ENCODE measurements around the gene PSME2. TPM values are rescaled to one million over a fixed set of nuclear protein-coding genes. Genes with fewer than 3 reads are reported as not detected.

The PSME2 gene
- total RNA-seq, 2 experiments from 2014 or later = 81.7 to 83.2 TPM

DNA sequence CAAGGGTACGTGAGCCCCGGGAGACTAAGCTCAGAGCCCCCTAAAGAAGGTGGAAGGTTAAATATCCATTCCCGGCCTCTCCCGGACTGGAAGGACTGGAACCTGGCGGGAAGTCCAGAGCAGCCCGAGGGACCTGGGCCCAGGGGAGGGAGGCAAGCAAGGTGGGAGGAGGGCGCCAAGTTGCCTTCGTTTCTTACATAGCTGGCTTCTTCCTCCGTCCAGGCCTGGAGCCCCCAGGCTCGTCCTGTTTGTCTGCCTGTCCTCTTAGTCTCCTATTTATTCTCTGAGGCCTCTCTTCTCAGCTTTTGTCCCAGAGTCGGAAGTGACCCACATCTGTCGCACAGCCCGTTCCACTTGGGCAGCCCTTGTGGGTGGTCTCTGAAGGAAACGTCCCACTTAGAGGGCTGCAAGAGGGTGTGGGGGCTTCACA is 51.6 kb downstream of the PSME2 start:
- DNase-seq = peak in 2 of 14 experiments; percentile 11 to 34
- Mint-ChIP-seq H3K27ac (peak overlapping the region; percentile 90), H3K4me1 (ENCODE audit: low read depth) (peaks cover 37% of the 10 kb centered on the region), H3K36me3 (ENCODE audit: low read depth) (peaks cover 21% of the 10 kb centered on the region), H3K27me3 (no peaks in the 10 kb centered on the region), H3K9me3 (no peaks in the 10 kb centered on the region), H3K4me3 (peak overlapping the region; percentile 97)
- H3K9me3 ChIP-seq (ENCODE audit: control insufficient read depth in 1 of 2, insufficient read depth in 1 of 2, low read length in 2 of 2) = no peaks in the 10 kb centered on the region
- H3K27ac ChIP-seq (ENCODE audit: low read depth in 1 of 2, low read length in 2 of 2) = peak overlapping the region; percentile 71 to 78
- POLR2A ChIA-PET = interaction anchor here (1.0 to 8.5 kb wide), 14 partner anchors 10 to 774 kb away, joined by 3 to 89 read pairs (median 10); partner anchors contain the start of genes CHMP4A, DCAF11, DHRS1 and EMC9
- no peaks in the 10 kb centered on the region for H3K27me3 ChIP-seq (ENCODE audit: control insufficient read depth in 1 of 2, insufficient read depth in 2 of 2, low read length in 2 of 2)
- CTCF ChIA-PET = interaction anchor here (1.9 to 7.3 kb wide), 2 partner anchors 13 kb away, joined by 7 to 63 read pairs; no protein-coding TSS in a partner anchor
- no peak for TF ChIP-seq CTCF (IDR thresholded peaks at IDR 0.05)
- ATAC-seq (ENCODE audit: poor library complexity) = no peak
- peak overlapping the region; percentile 97 for H3K4me3 ChIP-seq (ENCODE audit: low read length)
- H3K4me1 ChIP-seq (ENCODE audit: insufficient read depth, low read length) = peaks cover 29% of the 10 kb centered on the region
- intact Hi-C loops (cut with DNase I, micrococcal nuclease) = loop anchor here (1.0 to 10.0 kb wide), 4 partner anchors 14 to 120 kb away; no protein-coding TSS in a partner anchor
- H3K36me3 ChIP-seq (ENCODE audit: insufficient read depth, low read length) = peaks cover 20% of the 10 kb centered on the region

GRCh38 chr14:24093901-24094840 is 52.2 kb downstream of the PSME2 start, which contains the start of gene PCK2:
Gene PCK2, plus strand, starts transcription at chr14:24094311. Its CDS starts 95 bp downstream, at chr14:24094406.
- peak within 1 kb of the TSS; percentile 97 for H3K4me3 Mint-ChIP-seq
- Histone ChIP-seq H3K27ac (ENCODE audit: low read depth in 1 of 2, low read length in 2 of 2) (peak within 1 kb of the TSS; percentile 71 to 78), H3K9me3 (ENCODE audit: control insufficient read depth in 1 of 2, insufficient read depth in 1 of 2, low read length in 2 of 2) (no peaks in the 10 kb centered on the region), H3K27me3 (ENCODE audit: control insufficient read depth in 1 of 2, insufficient read depth in 2 of 2, low read length in 2 of 2) (no peaks in the 10 kb centered on the region), H3K4me1 (ENCODE audit: insufficient read depth, low read length) (peaks cover 29% of the 10 kb centered on the region), H3K4me3 (ENCODE audit: low read length) (peak within 1 kb of the TSS; percentile 97), H3K36me3 (ENCODE audit: insufficient read depth, low read length) (peaks cover 13% of the 10 kb centered on the region)
- ATAC-seq (ENCODE audit: poor library complexity) (peak; percentile 77), DNase-seq (peak; percentile 53 to 82 (median 67))
- H3K9me3 Mint-ChIP-seq = no peaks in the 10 kb centered on the region
- peak within 1 kb of the TSS; percentile 90 for H3K27ac Mint-ChIP-seq
- ChIA-PET CTCF (interaction anchor here (1.9 to 7.3 kb wide), 2 partner anchors 13 to 14 kb away, joined by 7 to 63 read pairs; no protein-coding TSS in a partner anchor), POLR2A (interaction anchor here (1.1 to 8.5 kb wide), 15 partner anchors 10 to 773 kb away, joined by 3 to 89 read pairs (median 10); partner anchors contain the start of genes CHMP4A, DCAF11, DHRS1 and EMC9)
- H3K27me3 Mint-ChIP-seq = no peaks in the 10 kb centered on the region
- peaks cover 37% of the 10 kb centered on the region for H3K4me1 Mint-ChIP-seq (ENCODE audit: low read depth)
- intact Hi-C loops (cut with DNase I, micrococcal nuclease) = loop anchor here (1.0 to 10.0 kb wide), 4 partner anchors 15 to 119 kb away; no protein-coding TSS in a partner anchor
- H3K36me3 Mint-ChIP-seq (ENCODE audit: low read depth) = peaks cover 15% of the 10 kb centered on the region
- TF ChIP-seq CTCF (IDR thresholded peaks at IDR 0.05) = no peak

Small RNA genes within 50 kb of the gene (microRNA-seq; reads per million reads assigned to microRNA genes)
- not detected for gene MIR7703 (ENCODE audit: borderline microRNAs expressed, borderline replicate concordance)

Other genes starting within 250 kb of the PSME2 start
- 1 to 10 TPM; 6.6 to 6.7 TPM for gene DHRS4, start 192.8 kb downstream of the PSME2 start, total RNA-seq
- 1 to 10 TPM; 8.3 to 8.7 TPM for gene DHRS4L2, start 157.7 kb downstream of the PSME2 start, total RNA-seq
- under 1 TPM; 0.05 to 0.11 TPM for gene CARMIL3, start 94.6 kb downstream of the PSME2 start, total RNA-seq
- gene CPNE6, start 75.0 kb downstream of the PSME2 start, total RNA-seq = not detected
- gene PCK2, start 52.3 kb downstream of the PSME2 start, total RNA-seq = 1 to 10 TPM; 5.2 to 7.4 TPM
- gene DCAF11, start 31.8 kb downstream of the PSME2 start, total RNA-seq = 10 to 100 TPM; 74.8 to 75.3 TPM
- gene NRL, start 31.7 kb downstream of the PSME2 start, total RNA-seq = 1 to 10 TPM; 1.6 to 1.9 TPM
- gene FITM1, start 16.0 kb downstream of the PSME2 start, total RNA-seq = 1 to 10 TPM; 1.5 to 1.7 TPM
- 100 to 1,000 TPM; 166 to 171 TPM for gene PSME1, start 10.4 kb downstream of the PSME2 start, total RNA-seq
- gene EMC9, start 5.0 kb downstream of the PSME2 start, total RNA-seq = 10 to 100 TPM; 11.8 to 13.1 TPM
- 10 to 100 TPM; 46.0 to 57.8 TPM for gene RNF31, start 888 bp upstream of the PSME2 start, total RNA-seq
- 100 to 1,000 TPM; 248 to 262 TPM for gene IRF9, start 14.7 kb upstream of the PSME2 start, total RNA-seq
- gene REC8, start 25.5 kb upstream of the PSME2 start, total RNA-seq = 100 to 1,000 TPM; 105 to 107 TPM
- gene IPO4, start 42.2 kb upstream of the PSME2 start, total RNA-seq = 10 to 100 TPM; 36.6 to 37.9 TPM
- gene TM9SF1, start 48.8 kb upstream of the PSME2 start, total RNA-seq = 10 to 100 TPM; 12.9 to 13.0 TPM
- gene TSSK4, start 59.1 kb upstream of the PSME2 start, total RNA-seq = under 1 TPM; 0.30 to 0.64 TPM
- 10 to 100 TPM; 73.4 to 80.1 TPM for gene CHMP4A, start 66.9 kb upstream of the PSME2 start, total RNA-seq
- gene MDP1, start 69.5 kb upstream of the PSME2 start, total RNA-seq = 1 to 10 TPM; 3.2 to 3.7 TPM
- 10 to 100 TPM; 42.0 to 43.5 TPM for gene NEDD8, start 85.8 kb upstream of the PSME2 start, total RNA-seq
- 10 to 100 TPM; 22.2 to 24.8 TPM for gene GMPR2, start 86.3 kb upstream of the PSME2 start, total RNA-seq
- gene TINF2, start 96.0 kb upstream of the PSME2 start, total RNA-seq = 100 to 1,000 TPM; 110 to 113 TPM
- 1 to 10 TPM; 3.5 to 3.9 TPM for gene TGM1, start 116.6 kb upstream of the PSME2 start, total RNA-seq
- 10 to 100 TPM; 52.3 to 55.2 TPM for gene RABGGTA, start 125.0 kb upstream of the PSME2 start, total RNA-seq
- 10 to 100 TPM; 21.5 to 23.5 TPM for gene DHRS1, start 153.2 kb upstream of the PSME2 start, total RNA-seq
- 10 to 100 TPM; 25.9 to 27.5 TPM for gene NOP9, start 153.2 kb upstream of the PSME2 start, total RNA-seq
- 1 to 10 TPM; 7.4 to 9.2 TPM for gene CIDEB, start 161.4 kb upstream of the PSME2 start, total RNA-seq
- 10 to 100 TPM; 16.4 to 18.2 TPM for gene LTB4R2, start 163.5 kb upstream of the PSME2 start, total RNA-seq
- gene LTB4R, start 164.9 kb upstream of the PSME2 start, total RNA-seq = 10 to 100 TPM; 15.6 to 18.3 TPM
- 1 to 10 TPM; 4.7 to 5.9 TPM for gene ADCY4, start 188.5 kb upstream of the PSME2 start, total RNA-seq
- gene RIPK3, start 193.4 kb upstream of the PSME2 start, total RNA-seq = 10 to 100 TPM; 18.1 to 18.9 TPM
- not detected for gene NFATC4, start 221.6 kb upstream of the PSME2 start, total RNA-seq

All from CD4-positive, alpha-beta T cell (primary cell).